NCI-H1436 treated with DMSO at 0.1 percent for 48 hours (cell line): ENCODE results near the gene SGPL1.

Source experiments
- DNase-seq: peaks from one replicate; lab custom pipeline; 2025; lab: John Stamatoyannopoulos, UW

The SGPL1 gene

GRCh38 chr10:70885481-70885880, 69.7 kb downstream of the SGPL1 start:
- DNase-seq, result no peak

GRCh38 chr10:70885931-70886903, 70.5 kb downstream of the SGPL1 start:
- DNase-seq, result no peak

- DNase-seq, result no peak
These were observed 71.3 kb downstream of the SGPL1 start for GRCh38 chr10:70886921-70887665.

- peak; percentile 41 for DNase-seq
These were observed 72.4 kb downstream of the SGPL1 start, which contains the start of gene PCBD1 for GRCh38 chr10:70887804-70888800. TSS of gene PCBD1 (minus strand) at chr10:70888565. CDS start at chr10:70888533, 32 bp downstream.

GRCh38 chr10:70889291-70889690, 73.5 kb downstream of the SGPL1 start:
- DNase-seq, result no peak

- DNase-seq, result no peak
These were observed 75.2 kb downstream of the SGPL1 start for GRCh38 chr10:70890917-70891431.

- no peak for DNase-seq
These were observed 75.9 kb downstream of the SGPL1 start for GRCh38 chr10:70891627-70892026.

- no peak for DNase-seq
These were observed 76.9 kb downstream of the SGPL1 start for GRCh38 chr10:70892631-70893030.

- no peak for DNase-seq
These were observed 77.7 kb downstream of the SGPL1 start for GRCh38 chr10:70893227-70894006.

- no peak for DNase-seq
These were observed 78.7 kb downstream of the SGPL1 start for GRCh38 chr10:70894416-70894815.

GRCh38 chr10:70896551-70896950, 80.8 kb downstream of the SGPL1 start:
- DNase-seq, result no peak

- no peak for DNase-seq
These were observed 82.9 kb downstream of the SGPL1 start for GRCh38 chr10:70898687-70899086.

- DNase-seq, result no peak
These were observed 83.3 kb downstream of the SGPL1 start for GRCh38 chr10:70899096-70899495.

GRCh38 chr10:70901276-70901878, 85.6 kb downstream of the SGPL1 start:
- DNase-seq, result no peak

GRCh38 chr10:70902661-70903261, 87.0 kb downstream of the SGPL1 start:
- no peak for DNase-seq

- DNase-seq, result no peak
These were observed 87.6 kb downstream of the SGPL1 start for GRCh38 chr10:70903262-70903921.

GRCh38 chr10:70905071-70906021, 89.6 kb downstream of the SGPL1 start:
- no peak for DNase-seq
